ENCODE results near the gene CREBBP.

Gene CREBBP

DNA sequence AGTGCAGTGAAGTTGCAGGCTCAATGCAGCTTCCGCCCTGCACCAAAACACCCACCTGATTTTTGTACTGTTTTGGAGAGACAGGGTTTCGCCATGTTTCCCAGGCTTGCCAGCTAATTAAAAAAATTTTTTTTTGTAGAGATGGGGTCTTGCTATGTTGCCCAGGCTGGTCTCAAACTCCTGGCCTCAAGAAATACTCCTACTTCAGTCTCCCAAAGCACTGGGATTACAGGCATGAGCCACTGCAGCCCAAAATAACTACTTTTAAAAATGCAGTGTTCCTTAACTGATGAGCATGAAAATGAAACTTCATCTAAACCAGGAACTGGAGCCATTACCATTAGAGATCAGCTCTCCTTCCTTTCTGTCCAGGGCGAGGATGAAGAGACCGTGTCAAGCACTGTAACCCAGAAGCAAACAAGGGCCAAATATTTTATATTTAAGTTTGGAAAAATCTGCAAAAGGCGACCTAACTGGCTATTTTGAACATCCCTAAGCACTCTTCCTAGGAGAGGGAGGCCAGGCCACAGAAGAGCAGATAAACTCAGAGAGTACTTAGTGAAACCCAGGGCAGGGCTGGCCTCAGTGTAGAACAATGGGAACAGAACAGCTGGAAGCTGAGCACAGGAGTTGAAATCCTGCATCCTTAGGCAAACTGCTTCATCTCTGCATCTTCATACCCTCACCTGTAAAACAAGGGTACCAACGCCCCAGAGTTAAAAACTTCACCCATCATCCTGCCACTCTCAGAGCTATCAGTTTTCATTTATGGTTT, 24.0 kb downstream of the CREBBP start:
- H3K4me3 ChIP-seq (ENCODE audit: low read depth, low read length), result no peak overlapping the region

DNA sequence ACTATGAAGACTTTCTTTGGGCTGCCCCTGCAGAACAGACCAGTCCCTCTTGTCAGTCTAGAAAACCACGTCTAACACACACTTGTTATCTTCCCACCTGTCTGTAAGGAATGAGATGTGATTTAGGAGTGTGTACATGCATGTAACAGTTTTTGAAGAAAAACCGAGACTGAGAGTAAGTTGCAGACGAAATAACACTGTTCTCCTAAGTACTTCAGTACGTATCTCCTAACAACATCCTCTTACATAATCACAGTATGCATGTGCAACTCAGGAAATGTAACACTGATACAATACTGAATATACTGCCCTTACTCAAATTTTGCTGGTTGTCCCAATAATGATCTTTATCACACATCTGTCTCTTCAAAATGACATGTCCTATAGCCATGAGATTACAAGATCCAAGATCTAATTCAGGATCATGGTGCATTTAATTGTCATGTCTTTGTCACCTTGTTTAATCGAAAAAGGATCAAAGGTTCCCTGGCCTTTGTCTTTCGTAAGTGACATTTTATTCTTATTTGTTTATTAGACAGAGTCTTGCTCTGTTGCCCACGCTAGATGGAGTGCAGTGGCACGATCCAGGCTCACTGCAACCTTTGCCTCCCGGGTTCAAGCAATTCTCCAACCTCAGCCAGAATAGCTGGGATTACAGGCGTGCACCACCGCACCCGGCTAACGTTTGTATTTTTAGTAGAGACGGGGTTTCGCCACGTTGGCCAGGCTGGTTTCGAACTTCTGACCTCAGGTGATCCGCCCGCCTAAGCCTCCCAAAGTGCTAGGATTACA, 25.6 kb downstream of the CREBBP start:
- no peak overlapping the region for H3K4me3 ChIP-seq (ENCODE audit: low read depth, low read length)

DNA sequence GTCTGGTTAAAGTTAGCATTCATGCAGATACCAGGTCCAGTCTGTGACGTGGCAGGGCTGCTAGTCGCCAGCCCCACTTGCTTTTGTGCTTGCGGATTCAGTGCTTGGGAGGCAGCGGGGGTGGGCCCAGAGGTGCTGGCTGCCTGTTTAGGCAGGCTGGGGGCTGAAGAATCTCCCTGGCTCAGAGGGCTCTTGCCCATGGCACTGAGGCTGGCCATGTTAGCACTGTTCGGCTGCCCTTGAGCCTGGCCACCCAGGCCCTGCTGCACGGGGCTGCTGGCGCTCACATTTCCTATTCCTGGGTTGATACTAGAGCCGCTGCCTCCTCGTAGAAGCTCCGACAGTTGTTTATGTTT, 30.0 kb downstream of the CREBBP start:
- H3K4me3 ChIP-seq (ENCODE audit: low read depth, low read length), result no peak overlapping the region

DNA sequence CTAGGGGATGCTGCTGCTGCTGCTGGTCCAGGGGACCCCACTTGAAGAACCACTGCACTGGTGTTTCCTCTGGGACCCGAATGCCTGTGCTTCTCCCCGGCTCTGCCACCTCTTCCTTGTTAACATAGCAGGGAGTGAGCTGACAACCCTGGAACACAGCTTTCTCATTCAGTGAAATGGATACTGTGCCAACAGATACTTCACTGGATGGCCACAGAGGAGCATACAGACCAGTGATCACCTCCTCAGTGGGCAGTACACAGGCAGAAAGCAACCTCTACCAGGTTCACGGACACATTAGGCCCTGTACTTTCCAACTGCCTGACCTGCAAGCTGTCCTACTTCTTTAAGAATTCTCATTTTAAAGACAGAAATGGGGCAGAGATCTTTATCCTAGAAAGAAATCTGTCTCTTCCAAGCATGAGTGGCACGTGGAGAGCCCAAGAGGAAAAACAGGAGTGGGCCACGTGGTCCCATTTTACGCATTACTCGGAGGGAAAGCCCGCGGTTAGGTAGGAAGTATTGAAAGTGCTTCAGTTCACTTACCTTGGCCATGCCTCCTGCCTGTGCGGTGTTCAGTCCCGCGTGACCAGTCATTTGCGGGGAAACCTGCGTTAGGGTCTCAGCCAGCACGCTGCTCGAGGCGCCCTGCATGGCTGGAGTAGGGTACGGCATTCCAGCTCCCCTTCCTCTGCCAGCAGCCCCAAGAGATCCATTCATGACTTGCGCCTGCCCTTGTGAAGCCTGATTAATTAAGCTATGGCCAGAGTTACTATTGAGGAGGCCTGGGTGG, 30.6 kb downstream of the CREBBP start:
- H3K4me3 ChIP-seq (ENCODE audit: low read depth, low read length), result no peak overlapping the region

DNA sequence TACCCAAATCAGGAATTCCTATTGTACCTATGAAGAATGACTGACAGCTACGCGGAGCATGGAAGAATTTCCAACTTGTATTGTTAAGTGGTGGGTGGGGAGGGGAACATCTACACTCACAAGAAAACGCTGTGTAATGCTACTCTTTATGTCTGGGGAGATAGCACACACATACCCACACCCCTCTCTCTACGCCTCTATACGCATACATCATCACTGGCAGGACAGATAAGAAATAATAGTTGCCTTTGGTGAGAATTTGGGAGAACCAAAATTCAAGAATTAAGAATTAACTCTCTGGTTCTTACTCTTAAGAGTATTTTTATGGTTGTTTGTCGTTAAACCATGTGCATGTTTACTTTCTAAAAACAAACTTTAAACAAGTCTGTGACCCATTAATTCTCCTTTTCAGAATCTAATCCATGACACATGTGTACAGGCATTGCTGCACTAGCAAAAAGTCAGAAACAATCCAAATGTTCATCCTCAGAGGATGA, 33.9 kb downstream of the CREBBP start:
- no peak overlapping the region for H3K4me3 ChIP-seq (ENCODE audit: low read depth, low read length)

DNA sequence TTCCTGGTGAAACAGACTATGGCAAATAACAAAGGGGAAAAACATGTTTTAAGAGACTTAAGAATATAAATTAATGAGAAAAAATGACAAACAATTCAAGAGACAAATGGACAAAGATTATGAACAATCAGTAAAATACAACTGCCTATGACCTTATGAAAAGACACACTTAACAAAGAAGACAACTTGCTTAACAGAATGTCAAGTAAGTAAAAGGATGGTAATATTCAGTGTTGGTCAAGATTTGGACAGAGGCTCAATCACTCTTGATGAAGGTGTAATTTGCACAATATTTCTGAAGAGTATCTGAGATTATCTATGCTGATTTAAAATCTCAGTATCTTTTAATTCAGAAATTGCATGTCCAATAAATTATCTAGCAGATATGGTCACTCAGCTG, 34.4 kb downstream of the CREBBP start:
- no peak overlapping the region for H3K4me3 ChIP-seq (ENCODE audit: low read depth, low read length)

DNA sequence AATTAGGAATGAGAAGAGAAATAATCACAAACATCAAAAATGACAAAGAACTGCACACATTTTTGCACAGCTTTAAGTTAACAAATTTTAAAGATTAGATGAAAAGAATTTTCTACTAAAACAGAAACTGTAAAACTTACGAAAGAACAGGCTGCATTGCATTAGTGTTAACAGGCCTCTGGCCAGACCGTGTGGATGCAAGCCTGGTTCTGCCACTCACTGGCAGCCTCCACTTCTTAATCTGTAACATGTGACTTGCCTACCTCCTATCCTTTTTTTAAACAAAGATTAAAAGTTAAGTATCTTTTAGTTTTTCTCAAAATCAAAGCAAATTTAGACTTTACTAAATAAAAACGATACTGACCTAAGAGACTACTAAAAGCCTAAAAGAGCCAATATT, 37.5 kb downstream of the CREBBP start:
- no peak overlapping the region for H3K4me3 ChIP-seq (ENCODE audit: low read depth, low read length)

DNA sequence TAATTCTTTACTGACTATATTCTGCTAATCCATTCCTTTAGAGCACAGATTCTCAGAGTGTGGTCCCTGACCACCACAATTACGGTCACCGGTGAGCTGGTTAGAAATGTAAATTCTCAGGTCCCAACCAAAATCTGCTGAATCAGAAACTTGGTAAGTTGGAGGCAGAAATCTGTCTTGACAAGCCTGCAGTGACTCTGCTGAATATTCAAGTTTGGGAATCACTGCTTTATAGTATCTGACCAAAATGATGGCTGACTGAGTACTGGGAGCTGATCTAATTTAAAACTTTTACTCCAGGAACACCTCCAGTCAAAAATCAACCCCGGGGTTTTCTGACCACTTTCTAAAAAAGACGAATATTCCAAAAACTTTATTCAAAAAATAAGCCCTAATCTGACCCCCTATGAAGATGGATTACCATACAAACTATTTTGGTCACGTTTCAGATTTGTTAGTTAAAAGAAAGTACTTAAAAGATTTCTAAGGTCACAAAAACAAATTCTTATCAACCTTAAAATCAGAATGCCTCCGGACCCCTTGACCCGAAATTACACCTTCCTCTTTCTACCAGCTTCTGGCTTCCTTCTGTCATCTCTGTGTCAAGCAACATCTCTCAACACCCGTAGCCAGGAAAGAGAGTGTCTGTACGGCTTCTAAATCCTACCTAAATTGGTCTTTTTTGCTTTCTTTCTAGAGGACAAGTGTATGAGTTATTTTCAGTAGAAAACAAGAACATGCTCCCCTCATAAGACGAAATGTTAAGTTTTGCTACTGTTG, 38.6 kb downstream of the CREBBP start:
- no peak overlapping the region for H3K4me3 ChIP-seq (ENCODE audit: low read depth, low read length)

DNA sequence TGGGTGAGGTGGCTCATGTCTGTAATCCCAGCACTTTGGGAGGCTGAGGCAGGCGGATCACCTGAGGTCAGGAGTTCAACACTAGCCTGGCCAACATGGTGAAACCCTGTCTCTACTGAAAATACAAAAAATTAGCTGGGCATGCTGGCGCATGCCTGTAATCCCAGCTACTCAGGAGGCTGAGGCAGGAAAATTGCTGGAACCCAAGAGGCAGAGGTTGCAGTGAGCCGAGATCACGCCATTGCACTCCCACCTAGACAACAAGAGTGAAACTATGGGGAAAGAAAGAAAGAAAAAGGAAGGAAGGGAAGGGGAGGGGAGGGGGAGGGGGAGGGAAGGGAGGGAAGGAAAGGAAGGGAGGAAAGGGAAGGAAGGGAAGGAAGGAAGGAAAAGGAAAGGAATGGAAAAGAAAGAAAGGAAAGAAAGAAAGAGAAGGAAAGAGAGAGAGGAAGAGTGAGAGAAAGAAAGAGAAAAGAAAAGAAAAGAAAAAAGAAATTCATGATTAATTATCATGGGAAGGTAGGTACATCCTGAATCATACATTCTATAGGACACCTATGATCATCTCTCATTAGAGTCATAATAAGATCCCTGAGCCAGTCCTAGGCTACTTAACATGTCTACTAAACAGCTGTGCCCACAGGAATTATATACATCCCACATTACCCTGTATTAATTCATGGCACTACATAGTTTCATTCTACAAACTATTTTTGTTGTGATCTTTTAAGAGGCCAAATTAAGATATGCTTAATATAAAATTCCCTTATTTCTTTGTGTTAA, 40.9 kb downstream of the CREBBP start:
- H3K4me3 ChIP-seq (ENCODE audit: low read depth, low read length), result no peak overlapping the region

DNA sequence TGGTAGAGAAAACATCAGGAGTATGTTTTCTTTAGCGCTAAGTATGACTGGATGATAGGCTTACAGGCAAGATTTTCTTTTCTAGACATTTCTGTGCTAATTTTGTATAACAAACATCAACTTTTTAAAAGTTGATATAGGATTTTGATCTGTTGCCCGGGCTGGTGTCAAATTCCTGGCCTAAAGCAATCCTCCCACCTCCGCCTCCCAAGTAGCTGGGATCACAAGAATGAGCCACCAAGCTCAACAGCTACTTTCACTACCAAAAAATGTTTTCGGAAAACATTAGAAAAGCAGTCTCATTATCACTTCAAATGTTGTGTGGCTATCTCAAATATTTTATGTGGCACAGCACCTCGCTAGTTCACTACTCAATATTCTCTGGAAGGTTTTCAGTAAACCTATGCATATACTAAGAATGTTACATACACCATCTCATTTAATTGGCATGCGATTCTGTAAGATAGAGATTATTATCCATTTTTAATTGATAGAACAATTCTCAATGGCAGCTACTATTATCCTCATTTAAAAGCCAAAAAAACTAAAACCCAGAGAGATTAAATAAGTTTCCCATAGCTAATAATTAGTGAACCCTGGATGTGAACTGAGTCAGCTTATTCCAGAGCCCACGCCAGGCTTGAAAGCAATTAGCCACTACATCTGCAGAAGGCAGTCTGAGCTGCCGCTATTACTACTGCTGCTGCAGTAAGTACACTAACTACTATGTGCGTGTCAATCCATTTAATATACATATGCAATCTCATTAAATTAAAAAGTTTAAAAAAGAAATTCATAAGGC, 41.7 kb downstream of the CREBBP start:
- H3K4me3 ChIP-seq (ENCODE audit: low read depth, low read length), result no peak overlapping the region

DNA sequence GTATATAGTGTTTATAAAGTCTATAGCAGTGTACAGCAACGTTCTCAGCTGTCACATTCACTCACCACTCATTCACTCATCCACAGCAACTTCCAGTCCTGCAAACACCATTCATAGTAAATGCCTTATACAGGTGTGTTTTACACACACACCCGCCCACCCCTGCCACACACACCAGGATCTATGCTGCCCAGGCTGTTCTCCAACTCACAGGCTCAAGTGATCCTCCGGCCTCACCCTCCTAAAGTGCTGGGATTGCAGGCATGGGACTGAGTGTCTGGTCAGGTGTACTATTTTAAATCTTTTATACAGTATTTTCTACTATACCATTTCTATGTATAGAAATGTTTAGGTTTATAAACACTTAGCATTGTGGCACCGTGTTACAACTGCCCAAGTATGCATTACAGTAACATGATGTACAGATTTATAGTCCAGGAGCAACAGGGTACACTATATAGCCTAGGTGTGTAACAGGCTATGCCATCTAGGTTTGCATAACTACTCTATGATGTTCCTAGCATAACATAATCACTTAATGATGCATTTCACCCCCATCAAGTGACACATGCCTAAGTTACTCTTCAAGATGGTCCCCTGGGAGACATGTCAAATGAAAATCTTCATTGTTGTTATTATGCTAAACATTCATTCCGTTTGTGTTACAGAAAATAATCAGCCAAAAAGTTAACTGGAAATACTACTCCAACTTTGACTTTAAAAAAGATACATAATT, 42.5 kb downstream of the CREBBP start:
- no peak overlapping the region for H3K4me3 ChIP-seq (ENCODE audit: low read depth, low read length)

DNA sequence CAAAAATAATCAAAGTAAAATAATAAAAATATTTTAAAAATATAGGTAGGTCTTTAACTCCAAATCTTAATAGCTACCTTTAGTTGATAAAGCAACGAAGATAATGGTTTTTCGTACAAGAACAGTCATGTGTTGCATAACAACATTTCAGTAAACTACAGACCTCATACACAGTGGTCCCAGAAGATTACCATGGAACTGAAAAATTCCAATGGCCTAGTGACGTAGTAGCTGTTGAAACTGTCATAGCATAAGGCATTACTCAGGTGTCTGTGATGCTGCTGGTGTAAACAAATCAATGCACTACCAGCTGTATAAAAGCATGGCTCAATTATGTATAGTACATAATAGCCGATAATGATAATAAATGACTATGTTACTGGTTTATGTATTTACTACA, 43.9 kb downstream of the CREBBP start:
- H3K4me3 ChIP-seq (ENCODE audit: low read depth, low read length), result no peak overlapping the region

DNA sequence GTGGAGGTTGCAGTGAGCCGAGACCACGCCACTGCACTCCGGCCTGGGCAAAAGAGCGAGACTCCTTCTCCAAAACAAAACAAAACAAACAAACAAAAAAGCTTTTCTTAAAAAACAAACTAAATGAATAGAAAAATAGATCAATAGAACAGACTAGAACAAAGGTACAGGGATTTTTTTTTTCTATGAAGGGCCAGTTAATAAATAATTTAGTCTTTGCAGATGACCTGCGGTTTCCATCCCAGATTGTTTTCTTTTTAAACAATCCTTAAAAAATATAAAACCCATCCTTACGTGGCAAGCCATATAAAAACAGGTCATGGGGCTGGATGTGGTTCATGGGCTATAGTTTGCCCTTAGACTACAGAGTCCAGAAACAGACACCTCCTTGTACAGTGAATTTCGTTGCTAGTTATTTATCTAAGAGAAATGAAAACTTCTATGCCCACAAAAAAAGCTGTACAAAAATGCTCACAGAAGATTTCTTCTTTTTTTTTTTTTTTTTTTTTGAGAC, 45.4 kb downstream of the CREBBP start:
- no peak overlapping the region for H3K4me3 ChIP-seq (ENCODE audit: low read depth, low read length)

DNA sequence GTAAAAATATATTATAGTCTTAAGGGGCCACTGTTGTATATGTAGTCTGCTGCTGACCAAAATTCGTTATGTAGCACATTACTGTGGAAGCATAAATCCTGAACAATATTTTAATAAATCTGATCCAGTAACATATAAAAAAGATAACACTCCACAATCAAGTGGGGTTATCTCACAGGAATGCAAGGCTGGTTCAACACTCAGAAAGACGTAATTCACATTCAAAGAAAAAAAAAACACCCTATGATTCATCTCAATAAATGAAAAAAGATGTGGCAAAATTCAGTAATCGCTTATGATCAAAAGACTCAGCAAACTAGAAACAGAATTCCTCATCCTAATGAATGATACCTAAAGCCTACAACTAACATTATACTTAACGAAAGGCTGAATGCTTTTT, 47.8 kb downstream of the CREBBP start:
- no peak overlapping the region for H3K4me3 ChIP-seq (ENCODE audit: low read depth, low read length)

DNA sequence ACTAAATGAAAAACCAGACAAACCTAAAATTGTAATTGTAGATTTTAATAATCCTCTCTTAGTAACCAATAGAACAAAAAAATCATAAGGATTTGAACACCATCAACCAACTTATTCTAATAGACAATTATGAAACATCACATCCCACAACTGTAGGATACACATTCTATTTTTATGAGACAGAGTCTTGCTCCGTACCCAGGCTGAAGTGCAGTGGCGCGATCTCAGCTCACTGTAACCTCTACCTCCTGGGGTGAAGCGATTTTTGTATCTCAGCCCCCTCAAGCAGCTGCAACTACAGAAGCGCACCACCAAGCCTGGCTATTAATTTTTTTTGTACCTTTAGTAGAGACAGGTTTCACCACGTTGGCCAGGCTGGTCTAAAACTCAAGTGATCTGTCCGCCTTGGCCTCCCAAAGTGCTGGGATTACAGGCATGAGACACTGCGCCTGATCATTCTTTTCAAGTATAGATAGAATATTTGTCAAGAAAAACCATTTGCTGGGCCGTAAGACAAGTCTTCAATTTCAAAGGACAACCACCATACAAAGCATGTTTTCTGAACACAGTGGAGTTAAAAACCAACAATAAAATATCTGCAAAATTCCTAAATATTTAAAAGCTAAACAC, 49.8 kb downstream of the CREBBP start:
- H3K4me3 ChIP-seq (ENCODE audit: low read depth, low read length), result no peak overlapping the region

DNA sequence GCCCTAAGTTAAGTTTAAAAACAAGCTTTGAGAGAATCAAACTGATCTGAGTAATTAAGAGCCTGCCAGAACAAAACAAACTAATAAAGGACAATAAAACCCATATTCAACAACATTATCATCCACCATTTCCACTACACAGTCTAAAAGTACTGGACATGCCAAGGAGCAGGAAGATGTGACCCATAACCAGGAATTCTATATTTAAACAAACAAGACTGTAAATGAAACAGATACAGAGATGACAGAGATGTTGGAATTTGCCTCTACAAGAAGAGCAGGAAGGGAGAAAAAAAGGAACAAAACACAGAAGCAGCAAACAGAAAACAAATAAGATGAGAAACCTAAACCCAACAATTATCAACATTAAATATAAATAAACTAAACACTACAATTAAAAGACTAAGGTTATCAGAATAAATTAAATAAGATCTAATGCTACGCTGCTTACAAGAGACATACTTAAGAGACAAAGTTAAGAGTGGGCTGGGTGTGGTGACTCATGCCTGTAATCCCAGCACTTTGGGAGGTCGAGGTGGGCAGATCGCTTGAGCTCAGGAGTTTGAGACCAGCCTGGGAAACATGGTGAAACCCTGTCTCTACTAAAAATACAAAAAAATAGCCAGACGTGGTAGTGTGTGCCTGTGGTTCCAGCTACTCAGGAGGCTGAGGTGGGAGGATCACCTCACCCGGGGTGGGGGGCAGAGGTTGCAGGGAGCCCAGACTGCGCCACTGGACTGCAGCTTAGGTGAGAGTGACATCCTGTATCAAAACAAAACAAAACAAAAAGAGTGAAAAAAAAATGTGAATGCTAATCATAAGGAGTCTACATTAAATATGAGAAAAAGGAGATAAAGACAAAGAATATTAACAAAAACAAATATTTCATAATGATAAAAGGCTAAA, 50.6 kb downstream of the CREBBP start:
- no peak overlapping the region for H3K4me3 ChIP-seq (ENCODE audit: low read depth, low read length)

DNA sequence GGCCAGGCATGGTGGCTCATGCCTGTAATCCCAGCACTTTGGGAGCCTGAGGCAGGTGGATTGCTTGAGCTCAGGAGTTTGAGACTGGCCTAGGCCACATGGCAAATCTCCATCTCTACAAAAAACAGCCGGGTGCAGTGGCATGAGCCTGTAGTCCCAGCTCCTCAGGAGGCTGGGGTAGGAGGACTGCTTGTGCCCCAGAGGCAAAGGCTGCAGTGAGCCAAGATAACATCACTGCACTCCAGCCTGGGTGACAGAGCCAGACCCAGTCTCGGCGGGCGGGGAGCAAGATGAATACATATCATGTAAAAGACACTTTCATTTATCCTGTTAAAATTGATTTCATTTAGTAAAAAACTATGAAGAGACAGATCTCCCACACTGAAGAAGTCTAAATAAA, 54.6 kb downstream of the CREBBP start:
- no peak overlapping the region for H3K4me3 ChIP-seq (ENCODE audit: low read depth, low read length)

Measured in iPS-11a (cell line).